Neural cell (in vitro differentiated cells): ENCODE measurements around the gene FAM181B. TPM values are rescaled to one million over a fixed set of nuclear protein-coding genes. Genes with fewer than 3 reads are reported as not detected.

Experiments used
- H2AFZ ChIP-seq: fragments of 200-600, 300-800 bp; sonication (generic), shearing (Covaris generic); 2 replicates; pipeline ENCODE4 v1.6.0; 2014; ENCODE audit warnings: low read depth, mild to moderate bottlenecking, antibody characterized with exemption, low read length, moderate library complexity
- H3F3A ChIP-seq: fragments of 200-600 bp; shearing (Covaris generic); 2 replicates; pipeline ENCODE4 v1.6.1; 2016; ENCODE audit warnings: mild to moderate bottlenecking, moderate library complexity, mixed read lengths, antibody characterized with exemption, low read length; ENCODE audit not compliant: insufficient read depth, poor library complexity, severe bottlenecking
- H3K27ac ChIP-seq: fragments of 200-600, 300-800 bp; sonication (generic), shearing (Covaris generic); 2 replicates; pipeline ENCODE4 v1.5.1; 2014; ENCODE audit warnings: mild to moderate bottlenecking, low read length, moderate library complexity
- H3K27me3 ChIP-seq: fragments of 300-800, 200-600 bp; sonication (generic), shearing (Covaris generic); 2 replicates; pipeline ENCODE4 v1.6.0; 2014; ENCODE audit warnings: mild to moderate bottlenecking, low read depth, low read length, moderate library complexity; ENCODE audit not compliant: insufficient read depth
- H3K36me3 ChIP-seq: fragments of 300-800, 200-600 bp; sonication (generic), shearing (Covaris generic); 2 replicates; pipeline ENCODE4 v1.5.1; 2014; ENCODE audit warnings: mild to moderate bottlenecking, antibody characterized with exemption, low read length, moderate library complexity; ENCODE audit not compliant: insufficient read depth
- H3K4me2 ChIP-seq: fragments of 300-800, 200-600 bp; sonication (generic), shearing (Covaris generic); 2 replicates; pipeline ENCODE4 v1.6.0; 2014; ENCODE audit warnings: mild to moderate bottlenecking, low read length
- H3K4me3 ChIP-seq: fragments of 300-800, 200-600 bp; sonication (generic), shearing (Covaris generic); 2 replicates; pipeline ENCODE4 v1.5.1; 2014; ENCODE audit warnings: mild to moderate bottlenecking, low read length, moderate library complexity
- H3K79me2 ChIP-seq: fragments of 200-600 bp; shearing (Covaris generic); replicated peaks from 2 replicates; pipeline ENCODE4 v1.6.0; 2014; ENCODE audit warnings: mild to moderate bottlenecking, low read length, moderate library complexity; ENCODE audit not compliant: insufficient read depth
- H3K9ac ChIP-seq: fragments of 300-800, 200-600 bp; sonication (generic), shearing (Covaris generic); 2 replicates; pipeline ENCODE4 v1.6.1; 2016; ENCODE audit warnings: mild to moderate bottlenecking, low read length, mixed read lengths
- H3K9me2 ChIP-seq: fragments of 200-600 bp; shearing (Covaris generic); 2 replicates; pipeline ENCODE4 v1.6.1; 2016; ENCODE audit warnings: mild to moderate bottlenecking, low read length, mixed read lengths; ENCODE audit not compliant: insufficient read depth
- H3K9me3 ChIP-seq: fragments of 200-600, 300-800 bp; sonication (generic), shearing (Covaris generic); 2 replicates; pipeline ENCODE4 v1.6.1; 2016; ENCODE audit warnings: mild to moderate bottlenecking, mixed run types, low read length, moderate library complexity, mixed read lengths
- H4K20me1 ChIP-seq: fragments of 200-600 bp; shearing (Covaris generic); 2 replicates; pipeline ENCODE4 v1.6.1; 2016; ENCODE audit warnings: mild to moderate bottlenecking, mixed run types; ENCODE audit not compliant: insufficient read depth
- EP300 ChIP-seq: fragments of 450-650 bp; conservative IDR thresholded peaks from 2 replicates; pipeline ENCODE4 v1.6.1; 2014; ENCODE audit warnings: antibody characterized with exemption, mild to moderate bottlenecking, moderate library complexity; ENCODE audit not compliant: poor library complexity, severe bottlenecking
- EZH2 ChIP-seq: fragments of 200-600, 300-800 bp; shearing (Covaris generic), sonication (generic); IDR thresholded peaks from 2 replicates; pipeline ENCODE4 v1.6.1; 2014; ENCODE audit warnings: antibody characterized with exemption, low read length, borderline replicate concordance, mild to moderate bottlenecking; ENCODE audit not compliant: insufficient read depth, poor library complexity, severe bottlenecking
- MXI1 ChIP-seq: fragments of 450-650 bp; conservative IDR thresholded peaks from 2 replicates; pipeline ENCODE4 v1.6.1; 2014; ENCODE audit warnings: antibody characterized with exemption, mild to moderate bottlenecking; ENCODE audit not compliant: poor library complexity, severe bottlenecking
- POLR2AphosphoS5 ChIP-seq: IDR thresholded peaks from 2 replicates; pipeline ENCODE4 v1.6.1; 2012
- RAD21 ChIP-seq: fragments of 450-650 bp; conservative IDR thresholded peaks from 2 replicates; pipeline ENCODE4 v1.6.1; 2014; ENCODE audit warnings: antibody characterized with exemption, mild to moderate bottlenecking, moderate library complexity
- SMC3 ChIP-seq: fragments of 450-650 bp; conservative IDR thresholded peaks from 2 replicates; pipeline ENCODE4 v1.6.1; 2014; ENCODE audit warnings: antibody characterized with exemption, mild to moderate bottlenecking, moderate library complexity; ENCODE audit not compliant: poor library complexity
- TAF1 ChIP-seq: IDR thresholded peaks from 2 replicates; pipeline ENCODE4 v1.6.1; 2012; ENCODE audit warnings: low read depth
- polyA plus RNA-seq: library from polyadenylated mRNA; depleted of rRNA; stranded (reverse); fragments of >200 nt; gene quantifications from 2 replicates; pipeline ENCODE4 v1.2.3, GENCODE V29; 2014
- TF ChIP-seq, protein P1 (sequence below): IDR thresholded peaks from 2 replicates; pipeline ENCODE4 v1.6.1; 2012; ENCODE audit warnings: borderline replicate concordance
- TF ChIP-seq, protein P2 (sequence below): fragments of 450-650 bp; IDR thresholded peaks from 2 replicates; pipeline ENCODE4 v1.5.1; 2014; ENCODE audit warnings: antibody characterized with exemption, mild to moderate bottlenecking, moderate library complexity; ENCODE audit not compliant: poor library complexity, severe bottlenecking

Gene FAM181B
- polyA plus RNA-seq, 1 donor from 2014 or later, result 1.3 TPM

DNA sequence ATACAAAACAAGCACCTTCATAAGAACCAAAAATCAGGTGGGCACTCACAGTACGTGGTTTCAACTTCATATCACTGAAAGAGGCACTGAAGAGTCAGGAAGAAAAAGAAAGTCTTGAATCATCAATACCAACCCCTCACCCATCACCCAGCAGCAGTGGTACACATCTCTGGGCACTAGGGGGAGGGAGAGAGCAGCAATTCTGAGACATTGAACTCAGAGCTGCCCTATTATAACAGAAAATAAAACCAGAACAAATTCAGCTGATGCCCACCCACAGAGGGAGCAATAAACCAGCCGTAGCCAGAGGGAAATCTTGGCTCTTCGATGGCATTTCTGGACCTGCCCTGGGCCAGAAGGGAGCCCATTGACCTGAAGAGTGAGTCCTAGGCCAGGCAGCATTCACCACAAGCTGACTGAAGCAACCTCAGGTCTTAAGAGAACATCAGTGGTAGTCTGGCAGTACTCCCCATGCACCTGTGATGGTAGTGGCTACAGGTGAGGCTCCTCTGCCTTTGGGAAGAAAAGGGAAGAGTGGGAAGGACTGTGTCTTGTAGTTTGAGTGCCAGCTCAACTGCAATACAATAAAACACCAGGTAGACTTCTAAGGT lies 42.2 kb upstream of the FAM181B start:
- Histone ChIP-seq H3K4me2 (no peak overlapping the region), H4K20me1 (no peaks in the 10 kb centered on the region), H3K79me2 (no peaks in the 10 kb centered on the region), H3K36me3 (no peaks in the 10 kb centered on the region), H3K4me3 (no peak overlapping the region), H2AFZ (no peak overlapping the region), H3F3A (no peaks in the 10 kb centered on the region), H3K9me3 (peaks cover 10% of the 10 kb centered on the region), H3K9me2 (no peaks in the 10 kb centered on the region), H3K27ac (no peak overlapping the region), H3K9ac (no peak overlapping the region), H3K27me3 (no peaks in the 10 kb centered on the region)
- TF ChIP-seq RAD21 (no peak), SMC3 (no peak), EP300 (no peak), MXI1 (no peak), POLR2AphosphoS5 (no peak), EZH2 (no peak), TAF1 (no peak)
- TF ChIP-seq, protein P1, sequence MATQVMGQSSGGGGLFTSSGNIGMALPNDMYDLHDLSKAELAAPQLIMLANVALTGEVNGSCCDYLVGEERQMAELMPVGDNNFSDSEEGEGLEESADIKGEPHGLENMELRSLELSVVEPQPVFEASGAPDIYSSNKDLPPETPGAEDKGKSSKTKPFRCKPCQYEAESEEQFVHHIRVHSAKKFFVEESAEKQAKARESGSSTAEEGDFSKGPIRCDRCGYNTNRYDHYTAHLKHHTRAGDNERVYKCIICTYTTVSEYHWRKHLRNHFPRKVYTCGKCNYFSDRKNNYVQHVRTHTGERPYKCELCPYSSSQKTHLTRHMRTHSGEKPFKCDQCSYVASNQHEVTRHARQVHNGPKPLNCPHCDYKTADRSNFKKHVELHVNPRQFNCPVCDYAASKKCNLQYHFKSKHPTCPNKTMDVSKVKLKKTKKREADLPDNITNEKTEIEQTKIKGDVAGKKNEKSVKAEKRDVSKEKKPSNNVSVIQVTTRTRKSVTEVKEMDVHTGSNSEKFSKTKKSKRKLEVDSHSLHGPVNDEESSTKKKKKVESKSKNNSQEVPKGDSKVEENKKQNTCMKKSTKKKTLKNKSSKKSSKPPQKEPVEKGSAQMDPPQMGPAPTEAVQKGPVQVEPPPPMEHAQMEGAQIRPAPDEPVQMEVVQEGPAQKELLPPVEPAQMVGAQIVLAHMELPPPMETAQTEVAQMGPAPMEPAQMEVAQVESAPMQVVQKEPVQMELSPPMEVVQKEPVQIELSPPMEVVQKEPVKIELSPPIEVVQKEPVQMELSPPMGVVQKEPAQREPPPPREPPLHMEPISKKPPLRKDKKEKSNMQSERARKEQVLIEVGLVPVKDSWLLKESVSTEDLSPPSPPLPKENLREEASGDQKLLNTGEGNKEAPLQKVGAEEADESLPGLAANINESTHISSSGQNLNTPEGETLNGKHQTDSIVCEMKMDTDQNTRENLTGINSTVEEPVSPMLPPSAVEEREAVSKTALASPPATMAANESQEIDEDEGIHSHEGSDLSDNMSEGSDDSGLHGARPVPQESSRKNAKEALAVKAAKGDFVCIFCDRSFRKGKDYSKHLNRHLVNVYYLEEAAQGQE, result no peak
- TF ChIP-seq, protein P2, sequence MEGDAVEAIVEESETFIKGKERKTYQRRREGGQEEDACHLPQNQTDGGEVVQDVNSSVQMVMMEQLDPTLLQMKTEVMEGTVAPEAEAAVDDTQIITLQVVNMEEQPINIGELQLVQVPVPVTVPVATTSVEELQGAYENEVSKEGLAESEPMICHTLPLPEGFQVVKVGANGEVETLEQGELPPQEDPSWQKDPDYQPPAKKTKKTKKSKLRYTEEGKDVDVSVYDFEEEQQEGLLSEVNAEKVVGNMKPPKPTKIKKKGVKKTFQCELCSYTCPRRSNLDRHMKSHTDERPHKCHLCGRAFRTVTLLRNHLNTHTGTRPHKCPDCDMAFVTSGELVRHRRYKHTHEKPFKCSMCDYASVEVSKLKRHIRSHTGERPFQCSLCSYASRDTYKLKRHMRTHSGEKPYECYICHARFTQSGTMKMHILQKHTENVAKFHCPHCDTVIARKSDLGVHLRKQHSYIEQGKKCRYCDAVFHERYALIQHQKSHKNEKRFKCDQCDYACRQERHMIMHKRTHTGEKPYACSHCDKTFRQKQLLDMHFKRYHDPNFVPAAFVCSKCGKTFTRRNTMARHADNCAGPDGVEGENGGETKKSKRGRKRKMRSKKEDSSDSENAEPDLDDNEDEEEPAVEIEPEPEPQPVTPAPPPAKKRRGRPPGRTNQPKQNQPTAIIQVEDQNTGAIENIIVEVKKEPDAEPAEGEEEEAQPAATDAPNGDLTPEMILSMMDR, result no peak

DNA sequence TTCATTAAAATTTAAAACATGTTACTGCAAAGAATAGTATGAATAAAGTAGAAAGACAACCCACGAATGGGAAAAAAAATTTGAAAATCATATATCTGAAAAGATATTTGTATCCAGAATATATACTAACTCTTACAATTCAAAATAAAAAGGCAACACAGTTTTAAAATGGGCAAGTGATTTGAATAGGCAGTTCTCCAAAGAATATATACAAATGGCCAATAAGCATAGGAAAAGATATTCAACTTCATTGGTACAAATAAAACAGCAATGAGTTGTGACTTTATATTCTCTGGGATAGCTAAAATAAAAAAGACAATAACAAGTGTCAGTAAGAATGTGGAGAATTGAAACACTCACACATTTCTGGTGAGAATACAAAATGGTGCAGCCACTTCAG lies 41.6 kb upstream of the FAM181B start:
- Histone ChIP-seq H3K36me3 (no peaks in the 10 kb centered on the region), H3K9me3 (peaks cover 10% of the 10 kb centered on the region), H3K4me2 (no peak overlapping the region), H3K4me3 (no peak overlapping the region), H3K9ac (no peak overlapping the region), H3K79me2 (no peaks in the 10 kb centered on the region), H3K27ac (no peak overlapping the region), H3F3A (no peaks in the 10 kb centered on the region), H3K9me2 (no peaks in the 10 kb centered on the region), H2AFZ (no peak overlapping the region), H4K20me1 (no peaks in the 10 kb centered on the region), H3K27me3 (no peaks in the 10 kb centered on the region)
- TF ChIP-seq TAF1 (no peak), SMC3 (no peak), EP300 (no peak), MXI1 (no peak), EZH2 (no peak), POLR2AphosphoS5 (no peak), RAD21 (no peak)
- TF ChIP-seq, protein P2, result no peak
- TF ChIP-seq, protein P1, result no peak
